Esophagus (tissue), 2 donors: ENCODE measurements around the gene TGFBRAP1. TPM values are rescaled to one million over a fixed set of nuclear protein-coding genes. Genes with fewer than 3 reads are reported as not detected.

Source experiments
- H3K27ac ChIP-seq, 2 donors: one replicate each; pipeline ENCODE4 v1.5.1; 2013; ENCODE audit warnings: low read depth in 2 of 2, mild to moderate bottlenecking in 2 of 2, inconsistent platforms in 1 of 2, low read length in 1 of 2, moderate library complexity in 1 of 2
- H3K27me3 ChIP-seq, 2 donors: one replicate each; pipeline ENCODE4 v1.6.1; 2013; ENCODE audit warnings: low read length in 2 of 2, control low read depth in 1 of 2, mild to moderate bottlenecking in 1 of 2; ENCODE audit not compliant: insufficient read depth in 2 of 2, control insufficient read depth in 1 of 2
- H3K36me3 ChIP-seq, 2 donors: one replicate each; pipeline ENCODE4 v1.6.1; 2013; ENCODE audit warnings: low read length in 1 of 2; ENCODE audit not compliant: control insufficient read depth in 2 of 2, insufficient read depth in 2 of 2
- H3K4me1 ChIP-seq, 2 donors: one replicate each; pipeline ENCODE4 v1.6.1; 2013; ENCODE audit warnings: low read length in 1 of 2; ENCODE audit not compliant: control insufficient read depth in 2 of 2, insufficient read depth in 2 of 2
- H3K4me3 ChIP-seq, 2 donors: one replicate each; pipeline ENCODE4 v1.5.1; 2013; ENCODE audit warnings: low read length in 2 of 2, mild to moderate bottlenecking in 2 of 2, low read depth in 1 of 2, moderate library complexity in 1 of 2
- H3K9me3 ChIP-seq, 2 donors: one replicate each; pipeline ENCODE4 v1.6.1; 2013; ENCODE audit warnings: mild to moderate bottlenecking in 2 of 2, low read depth in 1 of 2, low read length in 1 of 2, moderate library complexity in 1 of 2; ENCODE audit not compliant: control insufficient read depth in 2 of 2, insufficient read depth in 1 of 2
- WGBS, 2 donors: extraction: QIAGEN DNeasy Blood & Tissue Kit; methylation state at CpG; one replicate each; pipeline ENCODE4 v1.1.7; 2013; 5-methylcytosine and 5-hydroxymethylcytosine counted together
- polyA plus RNA-seq, 2 donors: library from polyadenylated mRNA; stranded (reverse); fragments of 200-250 nt; gene quantifications; one replicate each; pipeline ENCODE4 v1.2.3, GENCODE V29; 2013
- donor health status: healthy with polysubstance abuse.
- donor health status: Bipolar disorder and iron deficiency.

Gene TGFBRAP1
- polyA plus RNA-seq, 2 donors: 2.3 to 5.3 TPM

GRCh38 chr2:105290981-105291660, 38.4 kb downstream of the TGFBRAP1 start:
- Histone ChIP-seq H3K4me3 (no peak overlapping the region), H3K9me3 (no peaks in the 10 kb centered on the region), H3K27ac (no peak overlapping the region), H3K27me3 (no peaks in the 10 kb centered on the region), H3K36me3 (peaks cover 0 to 8% of the 10 kb centered on the region in 2 donors), H3K4me1 (no peaks in the 10 kb centered on the region)
- WGBS, 2 donors: 78 to 86% methylated on average over 6 of the region's 6 CpGs

GRCh38 chr2:105288133-105288532, 41.4 kb downstream of the TGFBRAP1 start:
- WGBS, 2 donors: 90 to 93% methylated on average over 7 of the region's 7 CpGs
- H3K4me1 ChIP-seq: no peaks in the 10 kb centered on the region
- H3K36me3 ChIP-seq: peaks cover 0 to 17% of the 10 kb centered on the region in 2 donors

GRCh38 chr2:105287692-105288091, 41.8 kb downstream of the TGFBRAP1 start:
- H3K27ac ChIP-seq: no peak overlapping the region
- no peaks in the 10 kb centered on the region for H3K27me3 ChIP-seq
- H3K4me1 ChIP-seq: no peaks in the 10 kb centered on the region
- no peaks in the 10 kb centered on the region for H3K9me3 ChIP-seq
- H3K36me3 ChIP-seq: peaks cover 0 to 17% of the 10 kb centered on the region in 2 donors
- no peak overlapping the region for H3K4me3 ChIP-seq
- WGBS, 2 donors: 55 to 65% methylated on average over 5 of the region's 5 CpGs

More at GRCh38 chr2:105288133-105288532, 41.4 kb downstream of the TGFBRAP1 start:
- no peak overlapping the region for H3K27ac ChIP-seq
- H3K4me3 ChIP-seq: no peak overlapping the region
- no peaks in the 10 kb centered on the region for H3K9me3 ChIP-seq
- no peaks in the 10 kb centered on the region for H3K27me3 ChIP-seq

DNA sequence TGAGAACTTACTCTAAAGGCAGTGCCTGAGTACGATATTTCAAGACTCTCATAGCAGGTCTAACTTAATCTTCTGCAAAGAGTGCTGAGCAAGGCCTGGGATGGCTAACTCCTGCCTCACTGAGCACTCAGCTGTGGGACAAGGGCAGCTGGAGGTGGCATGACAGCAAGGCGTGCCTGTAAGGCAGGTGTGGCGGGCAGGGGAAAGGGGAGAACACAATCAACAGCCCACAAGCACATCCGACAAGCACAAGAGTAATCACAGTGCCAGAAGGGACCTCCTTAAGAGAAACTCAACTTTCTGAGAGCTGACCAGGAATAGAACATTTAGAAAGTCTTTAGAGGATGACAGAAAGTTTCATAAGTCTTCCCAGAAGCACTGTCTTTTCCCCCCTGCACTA, 46.0 kb downstream of the TGFBRAP1 start:
- 93 to 96% methylated on average over 4 of the region's 4 CpGs for WGBS, 2 donors
- Histone ChIP-seq H3K27me3 (no peaks in the 10 kb centered on the region), H3K27ac (no peak overlapping the region), H3K36me3 (peaks cover 7 to 34% of the 10 kb centered on the region in 2 donors), H3K4me1 (no peaks in the 10 kb centered on the region), H3K4me3 (no peak overlapping the region), H3K9me3 (no peaks in the 10 kb centered on the region)

- Histone ChIP-seq H3K9me3 (no peaks in the 10 kb centered on the region), H3K27me3 (no peaks in the 10 kb centered on the region), H3K27ac (no peak overlapping the region), H3K4me1 (no peaks in the 10 kb centered on the region), H3K4me3 (no peak overlapping the region), H3K36me3 (peaks cover 10 to 29% of the 10 kb centered on the region in 2 donors)
- WGBS, 2 donors: 89 to 94% methylated on average over 10 of the region's 10 CpGs
Observed at GRCh38 chr2:105280281-105280680, 49.3 kb downstream of the TGFBRAP1 start.

DNA sequence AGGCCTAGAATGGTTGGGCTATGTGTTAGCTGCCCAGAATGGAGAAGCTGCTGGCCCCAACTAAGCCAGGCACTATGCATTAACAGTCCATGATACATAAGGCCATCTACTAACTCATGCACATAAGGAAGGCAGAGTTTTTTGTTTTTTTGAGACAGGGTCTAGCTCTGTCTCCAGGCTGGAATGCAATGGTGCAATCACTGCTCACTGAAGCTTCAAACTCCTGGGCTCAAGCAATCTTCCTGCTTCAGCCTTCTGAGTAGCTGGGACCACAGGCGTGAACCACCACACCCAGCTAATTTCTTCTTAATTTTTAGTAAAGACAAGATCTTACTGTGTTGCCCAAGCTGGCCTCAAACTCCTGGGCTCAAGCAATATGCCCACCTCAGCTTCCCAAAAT, 50.4 kb downstream of the TGFBRAP1 start:
- WGBS, 2 donors: 95 to 96% methylated on average over 1 of the region's 1 CpG
- Histone ChIP-seq H3K9me3 (no peaks in the 10 kb centered on the region), H3K36me3 (peaks cover 15 to 37% of the 10 kb centered on the region in 2 donors), H3K27ac (no peak overlapping the region), H3K4me1 (no peaks in the 10 kb centered on the region), H3K4me3 (no peak overlapping the region), H3K27me3 (no peaks in the 10 kb centered on the region)

DNA sequence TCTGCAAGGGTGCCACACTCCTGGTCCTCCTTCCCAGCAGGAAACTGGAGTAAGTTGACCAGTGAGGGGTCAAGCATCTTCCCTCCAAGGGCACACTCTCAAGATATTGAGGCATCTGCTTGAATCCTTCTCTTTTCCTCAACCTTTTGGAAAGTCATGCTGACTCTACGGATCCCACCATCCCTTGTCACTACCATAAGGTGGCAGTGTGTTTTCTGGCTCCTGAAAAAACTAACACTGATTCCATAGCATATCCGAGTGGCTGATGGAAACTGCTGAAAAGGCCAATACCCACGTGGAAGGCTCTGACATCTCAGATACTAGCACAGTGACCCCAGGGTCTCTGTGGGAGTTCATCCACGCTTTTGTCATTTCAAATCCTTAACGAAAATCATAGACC, 50.9 kb downstream of the TGFBRAP1 start:
- H3K4me3 ChIP-seq: no peak overlapping the region
- H3K27ac ChIP-seq: no peak overlapping the region
- H3K36me3 ChIP-seq: peaks cover 15 to 36% of the 10 kb centered on the region in 2 donors
- 67 to 72% methylated on average over 5 of the region's 5 CpGs for WGBS, 2 donors
- H3K27me3 ChIP-seq: no peaks in the 10 kb centered on the region
- no peaks in the 10 kb centered on the region for H3K9me3 ChIP-seq
- no peaks in the 10 kb centered on the region for H3K4me1 ChIP-seq

DNA sequence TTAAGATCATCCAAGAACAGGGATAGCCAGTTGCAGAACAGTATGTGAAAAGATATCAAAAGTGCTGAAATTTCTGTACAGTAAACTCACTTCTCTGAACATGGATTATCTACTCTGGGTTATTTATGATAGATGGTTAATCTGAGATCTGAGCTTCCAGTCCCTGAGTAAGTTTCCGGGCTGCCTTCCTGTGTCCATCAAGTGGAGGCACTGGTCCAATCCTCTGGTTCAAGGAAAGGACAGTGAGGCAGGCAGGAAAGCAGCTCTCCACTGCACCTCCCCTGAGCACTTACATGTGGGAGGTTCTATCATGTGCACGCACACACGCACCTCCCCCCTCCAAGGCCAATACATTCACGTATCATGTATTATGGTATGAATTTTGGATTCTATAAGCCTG, 55.5 kb downstream of the TGFBRAP1 start:
- no peaks in the 10 kb centered on the region for H3K4me1 ChIP-seq
- H3K36me3 ChIP-seq: peaks cover 17 to 38% of the 10 kb centered on the region in 2 donors
- H3K4me3 ChIP-seq: no peak overlapping the region
- H3K27ac ChIP-seq: no peak overlapping the region
- no peaks in the 10 kb centered on the region for H3K9me3 ChIP-seq
- WGBS, 2 donors: 79 to 80% methylated on average over 4 of the region's 4 CpGs
- H3K27me3 ChIP-seq: no peaks in the 10 kb centered on the region

GRCh38 chr2:105272176-105272575, 57.4 kb downstream of the TGFBRAP1 start:
- Histone ChIP-seq H3K4me3 (no peak overlapping the region), H3K27me3 (no peaks in the 10 kb centered on the region), H3K9me3 (no peaks in the 10 kb centered on the region), H3K27ac (no peak overlapping the region), H3K36me3 (peaks cover 18 to 45% of the 10 kb centered on the region in 2 donors), H3K4me1 (no peaks in the 10 kb centered on the region)
- WGBS, 2 donors: 85% methylated on average over 9 of the region's 9 CpGs

DNA sequence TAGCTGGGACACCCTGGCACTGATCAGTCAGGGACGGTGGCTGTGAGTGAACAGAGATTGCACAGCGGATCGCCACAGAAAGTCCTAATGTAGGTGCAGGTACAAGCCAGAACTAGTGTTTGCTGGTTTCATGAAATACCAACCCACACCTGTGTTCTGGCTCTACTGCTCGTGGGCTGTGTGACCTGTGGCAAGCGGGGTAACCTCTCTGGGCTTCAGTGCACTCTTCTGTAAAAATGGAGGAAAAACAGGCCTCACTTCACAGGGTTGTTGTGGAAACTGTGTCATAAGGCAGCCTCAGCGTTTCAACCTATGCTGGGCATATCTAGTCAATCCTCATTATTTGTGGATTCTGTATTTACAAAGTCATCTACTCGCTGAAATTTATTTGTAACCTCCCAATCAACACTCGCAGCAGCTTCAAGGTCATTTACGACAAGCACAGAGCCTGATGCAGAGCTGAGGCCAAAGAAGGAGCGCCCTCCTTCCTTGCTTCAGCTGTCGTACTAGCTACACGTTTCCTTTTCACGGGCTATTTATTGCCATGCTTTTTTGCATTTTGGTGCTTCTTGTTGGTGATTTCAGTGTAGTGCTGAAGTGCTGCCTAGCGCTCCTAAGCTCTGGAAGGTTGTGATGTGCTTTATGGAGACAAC, 58.0 kb downstream of the TGFBRAP1 start:
- Histone ChIP-seq H3K9me3 (no peaks in the 10 kb centered on the region), H3K27ac (no peak overlapping the region), H3K36me3 (peaks cover 24 to 50% of the 10 kb centered on the region in 2 donors), H3K4me1 (no peaks in the 10 kb centered on the region), H3K4me3 (no peak overlapping the region), H3K27me3 (no peaks in the 10 kb centered on the region)
- WGBS, 2 donors: 90 to 95% methylated on average over 14 of the region's 14 CpGs
